ENCODE data around the gene IMMP2L.

IMMP2L gene

DNA sequence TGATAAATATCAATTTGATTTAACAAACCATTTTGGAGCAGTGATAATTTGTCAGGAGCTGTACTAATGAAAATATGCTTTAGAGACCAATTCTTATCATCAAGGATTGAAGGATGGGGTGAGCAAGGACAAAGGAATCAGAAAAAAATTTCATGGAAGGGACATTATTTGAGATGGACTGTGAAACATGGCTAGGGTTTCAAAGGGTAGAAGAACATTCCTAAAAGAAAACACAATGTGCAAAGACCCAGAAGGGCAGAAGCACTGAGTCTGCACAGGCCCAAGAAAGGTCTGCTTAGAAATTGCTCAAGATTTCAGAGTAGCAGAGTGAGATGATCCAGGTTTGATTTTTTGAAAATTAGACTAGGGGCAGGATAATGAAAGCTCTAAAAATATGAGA lies 296.9 kb downstream of the IMMP2L start:
- TF ChIP-seq CTCF (IDR thresholded peaks at IDR 0.05; ENCODE audit: insufficient read depth, low read depth, low read length, missing control alignments): no peak
- DNase-seq (ENCODE audit: low read depth): no peak
- H3K4me3 ChIP-seq (ENCODE audit: low read length): no peak overlapping the region

GRCh38 chr7:111264981-111265380 lies 297.3 kb downstream of the IMMP2L start:
- H3K4me3 ChIP-seq (ENCODE audit: low read length): no peak overlapping the region
- DNase-seq (ENCODE audit: low read depth): no peak
- TF ChIP-seq CTCF (IDR thresholded peaks at IDR 0.05; ENCODE audit: insufficient read depth, low read depth, low read length, missing control alignments): no peak

GRCh38 chr7:111264111-111264868 lies 298.0 kb downstream of the IMMP2L start:
- no peak for DNase-seq (ENCODE audit: low read depth)
- TF ChIP-seq CTCF (IDR thresholded peaks at IDR 0.05; ENCODE audit: insufficient read depth, low read depth, low read length, missing control alignments): no peak
- no peak overlapping the region for H3K4me3 ChIP-seq (ENCODE audit: low read length)

GRCh38 chr7:111262293-111263116 lies 299.8 kb downstream of the IMMP2L start:
- H3K4me3 ChIP-seq (ENCODE audit: low read length): no peak overlapping the region
- no peak for DNase-seq (ENCODE audit: low read depth)
- no peak for TF ChIP-seq CTCF (IDR thresholded peaks at IDR 0.05; ENCODE audit: insufficient read depth, low read depth, low read length, missing control alignments)

- H3K4me3 ChIP-seq (ENCODE audit: low read length): no peak overlapping the region
- TF ChIP-seq CTCF (IDR thresholded peaks at IDR 0.05; ENCODE audit: insufficient read depth, low read depth, low read length, missing control alignments): no peak
- no peak for DNase-seq (ENCODE audit: low read depth)
These were observed 300.8 kb downstream of the IMMP2L start for GRCh38 chr7:111261496-111261895.

DNA sequence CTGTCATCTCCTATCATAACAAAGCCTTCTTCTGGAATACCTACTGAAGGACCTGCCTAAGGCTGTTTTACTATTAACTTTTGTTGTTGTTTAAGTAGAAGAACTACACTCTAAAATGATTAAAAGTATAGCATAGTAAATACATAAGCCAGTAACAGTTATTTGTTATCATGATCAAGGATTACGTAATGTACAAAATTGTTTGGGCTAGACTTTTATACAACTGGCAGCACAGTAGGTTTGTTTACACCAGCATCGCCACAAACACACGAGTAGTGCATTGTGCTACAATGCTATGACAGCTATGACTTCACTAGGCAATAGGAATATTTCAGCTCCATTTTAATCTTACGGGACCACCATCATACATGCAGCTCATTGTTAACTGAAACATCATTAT lies 302.3 kb downstream of the IMMP2L start:
- no peak for DNase-seq (ENCODE audit: low read depth)
- TF ChIP-seq CTCF (IDR thresholded peaks at IDR 0.05; ENCODE audit: insufficient read depth, low read depth, low read length, missing control alignments): no peak

More for the DNA sequence above, 302.3 kb downstream of the IMMP2L start:
- H3K4me3 ChIP-seq (ENCODE audit: low read length): no peak overlapping the region
